ENCODE measurements around the gene ZNF691.

The ZNF691 gene

DNA sequence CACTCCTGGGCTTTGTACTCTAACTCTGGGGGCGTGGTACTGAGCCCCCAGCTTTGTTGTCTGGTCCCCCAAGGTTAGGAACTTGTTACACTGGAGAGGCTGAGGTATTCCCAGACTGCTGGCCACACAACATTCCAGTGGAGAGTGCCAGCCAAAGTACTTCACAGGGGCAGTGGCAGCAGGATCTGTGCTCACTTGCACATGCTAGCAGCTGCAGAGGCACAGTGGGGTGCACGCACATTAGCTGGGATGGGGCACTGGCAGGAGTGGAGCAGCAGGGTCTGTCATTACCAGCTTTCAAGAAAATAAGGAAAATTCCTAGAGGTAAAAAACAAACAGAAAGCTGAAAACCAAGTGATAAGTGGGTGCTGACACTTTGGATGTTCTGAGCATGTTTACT is 31.0 kb downstream of the ZNF691 start:
- H3K36me3 ChIP-seq (ENCODE audit: control insufficient read depth in 2 of 2, insufficient read depth in 1 of 2, low read length in 2 of 2) = no peaks in the 10 kb centered on the region
- H3K27ac ChIP-seq (ENCODE audit: extremely low read depth, low read depth, low read length) = no peak overlapping the region

DNA sequence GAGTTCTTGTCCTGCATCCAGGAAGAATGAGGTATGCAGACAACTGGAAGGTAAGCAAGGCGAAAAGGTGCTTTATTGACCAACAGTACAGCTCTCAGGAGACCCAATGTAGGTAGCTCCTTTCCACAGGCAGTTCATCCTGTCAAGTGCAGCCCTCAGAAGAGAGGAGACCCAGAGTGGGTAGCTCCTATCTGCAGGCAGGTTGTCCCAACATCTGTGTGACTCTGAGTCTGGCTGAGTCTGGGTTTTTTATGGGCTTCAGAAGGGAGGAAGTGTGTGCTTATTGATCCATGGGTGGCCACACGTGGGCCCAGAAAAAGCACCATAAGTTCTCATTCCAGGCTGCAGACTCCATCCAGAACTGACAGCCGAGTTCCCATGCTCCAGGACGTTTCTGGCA is 34.0 kb downstream of the ZNF691 start:
- POLR2A ChIA-PET = no interaction called here
- Histone ChIP-seq H3K4me1 (ENCODE audit: control insufficient read depth, insufficient read depth, low read length) (no peaks in the 10 kb centered on the region), H3K9me3 (ENCODE audit: control insufficient read depth, insufficient read depth, low read depth, low read length) (no peaks in the 10 kb centered on the region), H3K27ac (ENCODE audit: extremely low read depth, low read depth, low read length) (no peak overlapping the region), H3K4me3 (ENCODE audit: low read depth, low read length) (no peak overlapping the region), H3K36me3 (ENCODE audit: control insufficient read depth in 2 of 2, insufficient read depth in 1 of 2, low read length in 2 of 2) (no peaks in the 10 kb centered on the region)
- CTCF ChIA-PET = no interaction called here
- TF ChIP-seq SETDB1 (IDR thresholded peaks at IDR 0.05; ENCODE audit: insufficient read length, low read length) = peak; percentile 45
- no peak for TF ChIP-seq ZNF394 (tag by site-specific recombination; IDR thresholded peaks at IDR 0.05; ENCODE audit: borderline replicate concordance)

More for the DNA sequence above, 31.0 kb downstream of the ZNF691 start:
- no peaks in the 10 kb centered on the region for H3K4me1 ChIP-seq (ENCODE audit: control insufficient read depth, insufficient read depth, low read length)
- ChIA-PET POLR2A (no interaction called here), CTCF (interaction anchor here (1.1 to 1.2 kb wide), 2 partner anchors 15 to 196 kb away, joined by 4 read pairs; no protein-coding TSS in a partner anchor)
- TF ChIP-seq ZNF777 (tag by site-specific recombination; IDR thresholded peaks at IDR 0.05; ENCODE audit: borderline replicate concordance) (no peak), ZIC2 (tag by site-specific recombination; IDR thresholded peaks at IDR 0.05) (peak; percentile 71)
- TF ChIP-seq, protein P1, sequence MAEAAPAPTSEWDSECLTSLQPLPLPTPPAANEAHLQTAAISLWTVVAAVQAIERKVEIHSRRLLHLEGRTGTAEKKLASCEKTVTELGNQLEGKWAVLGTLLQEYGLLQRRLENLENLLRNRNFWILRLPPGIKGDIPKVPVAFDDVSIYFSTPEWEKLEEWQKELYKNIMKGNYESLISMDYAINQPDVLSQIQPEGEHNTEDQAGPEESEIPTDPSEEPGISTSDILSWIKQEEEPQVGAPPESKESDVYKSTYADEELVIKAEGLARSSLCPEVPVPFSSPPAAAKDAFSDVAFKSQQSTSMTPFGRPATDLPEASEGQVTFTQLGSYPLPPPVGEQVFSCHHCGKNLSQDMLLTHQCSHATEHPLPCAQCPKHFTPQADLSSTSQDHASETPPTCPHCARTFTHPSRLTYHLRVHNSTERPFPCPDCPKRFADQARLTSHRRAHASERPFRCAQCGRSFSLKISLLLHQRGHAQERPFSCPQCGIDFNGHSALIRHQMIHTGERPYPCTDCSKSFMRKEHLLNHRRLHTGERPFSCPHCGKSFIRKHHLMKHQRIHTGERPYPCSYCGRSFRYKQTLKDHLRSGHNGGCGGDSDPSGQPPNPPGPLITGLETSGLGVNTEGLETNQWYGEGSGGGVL (tag by site-specific recombination; IDR thresholded peaks at IDR 0.05) = no peak
- H3K9me3 ChIP-seq (ENCODE audit: control insufficient read depth, insufficient read depth, low read depth, low read length) = no peaks in the 10 kb centered on the region
- H3K4me3 ChIP-seq (ENCODE audit: low read depth, low read length) = no peak overlapping the region

DNA sequence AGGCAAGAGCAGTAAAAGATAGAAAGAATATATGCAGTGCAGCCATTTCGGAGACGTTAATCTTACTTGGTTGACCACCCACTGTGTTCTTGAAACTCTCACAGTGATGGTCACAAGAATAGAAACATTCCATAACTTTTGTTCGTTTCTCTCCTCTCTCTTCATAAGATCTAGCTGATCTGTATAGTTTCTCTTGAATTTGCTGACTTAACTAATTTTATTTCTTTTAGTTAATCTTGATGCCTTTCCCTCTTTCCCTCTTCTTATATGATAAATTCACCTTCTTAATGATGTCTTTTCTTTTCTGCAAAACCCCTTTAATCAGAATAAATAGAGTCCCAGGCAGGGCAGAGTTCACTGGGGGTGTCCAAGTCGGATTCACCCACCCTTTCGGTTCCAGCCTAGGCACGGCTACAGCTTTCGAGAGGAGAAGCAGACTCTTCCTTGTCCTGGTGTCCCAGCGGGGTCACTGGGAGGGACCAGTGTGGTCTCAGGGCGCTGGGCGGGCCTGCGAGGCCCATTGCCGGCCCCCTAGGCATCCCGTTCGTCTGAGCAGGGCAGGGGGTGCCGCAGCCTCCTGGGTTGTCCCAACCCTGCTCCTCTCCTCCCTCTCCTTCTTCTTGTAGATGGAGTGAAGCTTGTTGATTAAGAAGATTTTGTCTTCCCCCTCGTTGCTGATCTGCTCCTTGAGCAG is 39.8 kb downstream of the ZNF691 start:
- TF ChIP-seq ZNF677 (tag by site-specific recombination; IDR thresholded peaks at IDR 0.05) (no peak), SP3 (tag by site-specific recombination; IDR thresholded peaks at IDR 0.05) (no peak), ZNF843 (tag by site-specific recombination; IDR thresholded peaks at IDR 0.05) (no peak), ZFP41 (tag by site-specific recombination; IDR thresholded peaks at IDR 0.05; ENCODE audit: borderline replicate concordance) (no peak), ZNF791 (tag by site-specific recombination; IDR thresholded peaks at IDR 0.05) (no peak)
- TF ChIP-seq, protein P2, sequence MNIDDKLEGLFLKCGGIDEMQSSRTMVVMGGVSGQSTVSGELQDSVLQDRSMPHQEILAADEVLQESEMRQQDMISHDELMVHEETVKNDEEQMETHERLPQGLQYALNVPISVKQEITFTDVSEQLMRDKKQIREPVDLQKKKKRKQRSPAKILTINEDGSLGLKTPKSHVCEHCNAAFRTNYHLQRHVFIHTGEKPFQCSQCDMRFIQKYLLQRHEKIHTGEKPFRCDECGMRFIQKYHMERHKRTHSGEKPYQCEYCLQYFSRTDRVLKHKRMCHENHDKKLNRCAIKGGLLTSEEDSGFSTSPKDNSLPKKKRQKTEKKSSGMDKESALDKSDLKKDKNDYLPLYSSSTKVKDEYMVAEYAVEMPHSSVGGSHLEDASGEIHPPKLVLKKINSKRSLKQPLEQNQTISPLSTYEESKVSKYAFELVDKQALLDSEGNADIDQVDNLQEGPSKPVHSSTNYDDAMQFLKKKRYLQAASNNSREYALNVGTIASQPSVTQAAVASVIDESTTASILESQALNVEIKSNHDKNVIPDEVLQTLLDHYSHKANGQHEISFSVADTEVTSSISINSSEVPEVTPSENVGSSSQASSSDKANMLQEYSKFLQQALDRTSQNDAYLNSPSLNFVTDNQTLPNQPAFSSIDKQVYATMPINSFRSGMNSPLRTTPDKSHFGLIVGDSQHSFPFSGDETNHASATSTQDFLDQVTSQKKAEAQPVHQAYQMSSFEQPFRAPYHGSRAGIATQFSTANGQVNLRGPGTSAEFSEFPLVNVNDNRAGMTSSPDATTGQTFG (tag by site-specific recombination; IDR thresholded peaks at IDR 0.05; ENCODE audit: borderline replicate concordance) = no peak
- no peaks in the 10 kb centered on the region for H3K36me3 ChIP-seq (ENCODE audit: control insufficient read depth in 2 of 2, insufficient read depth in 1 of 2, low read length in 2 of 2)
- no peak overlapping the region for H3K27ac ChIP-seq (ENCODE audit: extremely low read depth, low read depth, low read length)
- H3K9me3 ChIP-seq (ENCODE audit: control insufficient read depth, insufficient read depth, low read depth, low read length) = no peaks in the 10 kb centered on the region
- no peak overlapping the region for H3K4me3 ChIP-seq (ENCODE audit: low read depth, low read length)
- CTCF ChIA-PET = no interaction called here
- no peaks in the 10 kb centered on the region for H3K4me1 ChIP-seq (ENCODE audit: control insufficient read depth, insufficient read depth, low read length)
- POLR2A ChIA-PET = no interaction called here

DNA sequence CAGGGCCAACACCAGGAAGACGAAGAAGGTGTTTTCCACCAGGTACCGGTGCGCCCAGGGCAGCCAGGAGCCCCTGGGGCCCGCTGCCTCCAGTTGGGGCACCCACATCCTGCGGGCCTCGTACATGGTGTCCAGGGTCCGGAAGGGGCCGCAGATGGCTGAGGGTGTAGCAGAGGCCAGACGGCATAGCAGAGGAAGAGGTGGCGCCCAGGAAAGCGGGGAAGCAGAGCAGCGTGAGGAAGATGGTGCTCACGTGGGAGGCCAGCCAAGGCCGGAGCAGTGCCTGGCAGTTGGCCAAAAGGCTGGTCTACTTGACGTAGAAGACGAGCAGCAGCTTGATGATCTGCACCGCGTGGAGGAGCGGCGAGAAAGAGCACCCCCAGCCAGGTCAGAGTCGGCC is 40.4 kb downstream of the ZNF691 start:
- CTCF ChIA-PET = interaction anchor here (0.6 kb wide), 1 partner anchor 101 kb away, joined by 3 read pairs; no protein-coding TSS in a partner anchor
- TF ChIP-seq ZNF169 (tag by site-specific recombination; IDR thresholded peaks at IDR 0.05) = no peak
- TF ChIP-seq, protein P3, sequence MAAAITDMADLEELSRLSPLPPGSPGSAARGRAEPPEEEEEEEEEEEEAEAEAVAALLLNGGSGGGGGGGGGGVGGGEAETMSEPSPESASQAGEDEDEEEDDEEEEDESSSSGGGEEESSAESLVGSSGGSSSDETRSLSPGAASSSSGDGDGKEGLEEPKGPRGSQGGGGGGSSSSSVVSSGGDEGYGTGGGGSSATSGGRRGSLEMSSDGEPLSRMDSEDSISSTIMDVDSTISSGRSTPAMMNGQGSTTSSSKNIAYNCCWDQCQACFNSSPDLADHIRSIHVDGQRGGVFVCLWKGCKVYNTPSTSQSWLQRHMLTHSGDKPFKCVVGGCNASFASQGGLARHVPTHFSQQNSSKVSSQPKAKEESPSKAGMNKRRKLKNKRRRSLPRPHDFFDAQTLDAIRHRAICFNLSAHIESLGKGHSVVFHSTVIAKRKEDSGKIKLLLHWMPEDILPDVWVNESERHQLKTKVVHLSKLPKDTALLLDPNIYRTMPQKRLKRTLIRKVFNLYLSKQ (tag by site-specific recombination; IDR thresholded peaks at IDR 0.05; ENCODE audit: borderline replicate concordance) = no peak
- TF ChIP-seq ZNF664 (tag by site-specific recombination; IDR thresholded peaks at IDR 0.05) = no peak
- no peak for TF ChIP-seq MEIS1 (CRISPR knock-in tag; IDR thresholded peaks at IDR 0.05; ENCODE audit: borderline replicate concordance)
- TF ChIP-seq ZNF10 (tag by site-specific recombination; IDR thresholded peaks at IDR 0.05) = no peak
- TF ChIP-seq, protein P4, sequence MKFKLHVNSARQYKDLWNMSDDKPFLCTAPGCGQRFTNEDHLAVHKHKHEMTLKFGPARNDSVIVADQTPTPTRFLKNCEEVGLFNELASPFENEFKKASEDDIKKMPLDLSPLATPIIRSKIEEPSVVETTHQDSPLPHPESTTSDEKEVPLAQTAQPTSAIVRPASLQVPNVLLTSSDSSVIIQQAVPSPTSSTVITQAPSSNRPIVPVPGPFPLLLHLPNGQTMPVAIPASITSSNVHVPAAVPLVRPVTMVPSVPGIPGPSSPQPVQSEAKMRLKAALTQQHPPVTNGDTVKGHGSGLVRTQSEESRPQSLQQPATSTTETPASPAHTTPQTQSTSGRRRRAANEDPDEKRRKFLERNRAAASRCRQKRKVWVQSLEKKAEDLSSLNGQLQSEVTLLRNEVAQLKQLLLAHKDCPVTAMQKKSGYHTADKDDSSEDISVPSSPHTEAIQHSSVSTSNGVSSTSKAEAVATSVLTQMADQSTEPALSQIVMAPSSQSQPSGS (tag by site-specific recombination; IDR thresholded peaks at IDR 0.05; ENCODE audit: low read depth) = no peak
- TF ChIP-seq HOXA7 (CRISPR knock-in tag; IDR thresholded peaks at IDR 0.05; ENCODE audit: borderline replicate concordance) = no peak
- TF ChIP-seq ZNF530 (tag by site-specific recombination; IDR thresholded peaks at IDR 0.05; ENCODE audit: low read depth) = no peak
- no peak for TF ChIP-seq HOXD13 (CRISPR knock-in tag; IDR thresholded peaks at IDR 0.05; ENCODE audit: borderline replicate concordance)
- TF ChIP-seq ZNF544 (tag by site-specific recombination; IDR thresholded peaks at IDR 0.05) = no peak

More for the DNA sequence above, 40.4 kb downstream of the ZNF691 start:
- Histone ChIP-seq H3K36me3 (ENCODE audit: control insufficient read depth in 2 of 2, insufficient read depth in 1 of 2, low read length in 2 of 2) (no peaks in the 10 kb centered on the region), H3K4me1 (ENCODE audit: control insufficient read depth, insufficient read depth, low read length) (no peaks in the 10 kb centered on the region), H3K9me3 (ENCODE audit: control insufficient read depth, insufficient read depth, low read depth, low read length) (no peaks in the 10 kb centered on the region), H3K27ac (ENCODE audit: extremely low read depth, low read depth, low read length) (no peak overlapping the region), H3K4me3 (ENCODE audit: low read depth, low read length) (no peak overlapping the region)
- POLR2A ChIA-PET = no interaction called here
